Measurements from ENCODE around the gene PLEKHM2.

Gene PLEKHM2

DNA sequence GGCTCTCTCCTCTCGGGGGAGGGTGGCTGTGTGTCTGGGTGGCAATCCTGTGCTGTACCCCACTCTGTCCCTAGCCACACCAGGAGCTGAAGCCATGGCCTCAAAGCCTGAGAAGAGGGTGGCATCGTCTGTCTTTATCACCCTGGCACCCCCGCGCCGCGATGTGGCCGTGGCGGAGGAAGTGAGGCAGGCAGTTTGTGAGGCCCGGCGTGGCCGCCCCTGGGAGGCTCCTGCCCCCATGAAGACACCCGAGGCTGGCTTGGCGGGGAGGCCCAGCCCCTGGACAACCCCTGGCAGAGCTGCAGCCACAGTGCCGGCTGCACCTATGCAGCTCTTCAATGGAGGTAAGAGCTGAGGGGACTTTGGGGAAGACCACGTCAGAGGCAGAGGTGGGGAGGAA is 80.8 kb downstream of the PLEKHM2 start:
- Histone ChIP-seq H3K4me3 (ENCODE audit: low read length) (no peak overlapping the region), H3K27me3 (ENCODE audit: control insufficient read depth, insufficient read depth, low read length) (no peaks in the 10 kb centered on the region), H3K36me3 (ENCODE audit: control insufficient read depth, insufficient read depth, low read length) (peaks cover 11% of the 10 kb centered on the region)

DNA sequence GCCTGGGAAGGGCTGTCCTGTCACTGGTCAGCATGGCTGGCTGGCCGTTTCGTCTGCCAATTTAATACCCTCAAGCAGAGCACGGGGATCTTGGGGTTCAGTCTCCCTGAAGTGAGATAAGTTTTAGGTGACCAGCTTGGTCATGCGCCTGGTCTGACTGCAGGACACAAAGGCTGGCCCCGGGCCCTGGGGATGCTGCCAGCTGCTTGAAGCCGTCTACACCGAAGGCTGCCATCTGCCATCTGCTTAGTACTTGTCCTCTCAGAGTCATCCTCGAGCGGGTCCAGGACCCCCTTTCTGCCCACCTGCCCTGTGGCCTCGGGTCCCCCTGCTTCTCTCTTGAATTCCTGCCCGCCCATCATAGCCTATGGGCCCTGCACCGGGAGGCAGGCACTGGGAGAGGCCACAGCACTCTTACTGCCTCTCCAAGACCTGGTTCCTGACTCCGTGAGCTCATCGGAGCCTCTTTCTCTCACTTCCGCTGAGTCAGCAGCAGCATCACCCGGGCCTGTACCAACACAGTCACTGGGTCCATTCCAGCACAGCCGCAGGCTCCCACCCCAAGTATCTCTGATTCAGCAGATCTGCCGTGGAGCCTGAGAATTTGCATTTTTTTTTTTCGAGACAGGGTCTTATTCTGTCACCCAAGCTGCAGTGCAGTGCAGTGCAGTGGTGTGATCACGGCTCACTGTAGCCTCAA is 81.5 kb downstream of the PLEKHM2 start:
- Histone ChIP-seq H3K36me3 (ENCODE audit: control insufficient read depth, insufficient read depth, low read length) (peaks cover 18% of the 10 kb centered on the region), H3K4me3 (ENCODE audit: low read length) (no peak overlapping the region), H3K9ac (ENCODE audit: low read length) (no peak overlapping the region), H3K27me3 (ENCODE audit: control insufficient read depth, insufficient read depth, low read length) (no peaks in the 10 kb centered on the region), H3K4me1 (ENCODE audit: control insufficient read depth, insufficient read depth, low read length) (peaks cover 27% of the 10 kb centered on the region), H3K9me3 (ENCODE audit: control insufficient read depth, low read length) (no peaks in the 10 kb centered on the region)

More for the DNA sequence above, 80.8 kb downstream of the PLEKHM2 start:
- Histone ChIP-seq H3K4me1 (ENCODE audit: control insufficient read depth, insufficient read depth, low read length) (peaks cover 32% of the 10 kb centered on the region), H3K9me3 (ENCODE audit: control insufficient read depth, low read length) (no peaks in the 10 kb centered on the region), H3K9ac (ENCODE audit: low read length) (no peak overlapping the region)

DNA sequence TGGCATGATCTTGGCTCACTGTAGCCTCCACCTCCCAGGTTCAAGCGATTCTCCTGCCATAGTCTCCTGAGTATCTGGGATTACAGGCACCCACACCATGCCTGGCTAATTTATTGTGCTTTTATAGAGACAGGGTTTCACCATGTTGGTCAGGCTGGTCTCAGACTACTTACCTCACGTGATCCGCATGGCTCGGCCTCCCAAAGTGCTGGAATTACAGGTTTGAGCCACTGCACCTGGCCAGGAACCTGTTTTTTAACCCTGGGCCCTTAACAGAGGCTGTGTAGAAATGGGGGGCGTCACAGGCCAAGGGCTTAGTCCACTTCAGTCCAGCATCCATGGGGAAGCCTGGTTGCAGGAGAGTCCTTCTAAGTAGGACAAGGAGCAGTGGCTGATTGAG is 83.8 kb downstream of the PLEKHM2 start:
- no peaks in the 10 kb centered on the region for H3K9me3 ChIP-seq (ENCODE audit: control insufficient read depth, low read length)
- no peaks in the 10 kb centered on the region for H3K27me3 ChIP-seq (ENCODE audit: control insufficient read depth, insufficient read depth, low read length)
- H3K36me3 ChIP-seq (ENCODE audit: control insufficient read depth, insufficient read depth, low read length): peaks cover 30% of the 10 kb centered on the region
- peaks cover 17% of the 10 kb centered on the region for H3K4me1 ChIP-seq (ENCODE audit: control insufficient read depth, insufficient read depth, low read length)
- H3K4me3 ChIP-seq (ENCODE audit: low read length): no peak overlapping the region
- no peak overlapping the region for H3K9ac ChIP-seq (ENCODE audit: low read length)

DNA sequence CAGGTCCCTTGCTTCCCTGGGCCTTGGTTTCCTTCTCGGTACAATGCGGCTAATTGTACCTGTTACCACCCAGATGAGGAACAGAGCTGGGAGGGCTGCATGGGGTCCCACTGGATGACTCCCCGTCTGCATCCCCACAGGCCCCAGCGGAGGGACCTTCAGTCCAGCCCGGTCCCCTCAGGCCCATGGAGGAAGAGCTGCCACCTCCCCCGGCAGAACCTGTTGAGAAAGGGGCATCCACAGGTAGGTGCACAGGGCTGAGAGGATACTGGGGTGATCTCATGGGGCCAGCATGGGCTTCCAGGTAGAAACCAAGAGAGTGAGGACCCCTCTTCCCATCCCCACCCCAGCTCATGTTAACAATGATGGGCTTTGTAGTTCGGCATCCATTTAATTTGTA is 84.3 kb downstream of the PLEKHM2 start:
- Histone ChIP-seq H3K36me3 (ENCODE audit: control insufficient read depth, insufficient read depth, low read length) (peaks cover 30% of the 10 kb centered on the region), H3K9me3 (ENCODE audit: control insufficient read depth, low read length) (no peaks in the 10 kb centered on the region), H3K4me3 (ENCODE audit: low read length) (no peak overlapping the region), H3K9ac (ENCODE audit: low read length) (no peak overlapping the region), H3K27me3 (ENCODE audit: control insufficient read depth, insufficient read depth, low read length) (no peaks in the 10 kb centered on the region), H3K4me1 (ENCODE audit: control insufficient read depth, insufficient read depth, low read length) (peaks cover 17% of the 10 kb centered on the region)

DNA sequence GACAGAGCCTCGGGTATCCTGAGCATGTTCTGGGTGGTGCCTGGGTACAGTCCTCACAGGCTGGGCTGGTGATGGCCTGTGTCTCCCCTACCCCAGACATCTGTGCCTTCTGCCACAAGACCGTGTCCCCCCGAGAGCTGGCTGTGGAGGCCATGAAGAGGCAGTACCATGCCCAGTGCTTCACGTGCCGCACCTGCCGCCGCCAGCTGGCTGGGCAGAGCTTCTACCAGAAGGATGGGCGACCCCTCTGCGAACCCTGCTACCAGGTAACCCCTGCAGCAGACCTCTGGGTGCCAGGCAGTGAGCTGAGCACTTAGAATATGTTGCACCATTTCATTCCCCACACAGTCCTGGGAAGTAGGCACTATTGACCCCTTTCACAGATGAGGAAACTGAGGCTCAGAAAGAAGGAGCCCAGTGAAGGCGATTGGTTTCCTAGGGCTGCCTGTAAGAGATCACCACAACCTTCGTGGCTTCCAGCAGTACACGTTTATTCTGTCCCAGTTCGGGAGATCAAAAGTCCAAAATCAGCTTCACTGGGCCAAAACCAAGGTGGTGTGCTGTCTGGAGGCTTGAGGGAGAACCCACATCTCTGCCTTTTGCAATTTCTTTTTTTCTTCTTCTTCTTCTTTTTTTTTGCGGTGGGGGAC is 86.3 kb downstream of the PLEKHM2 start:
- no peaks in the 10 kb centered on the region for H3K27me3 ChIP-seq (ENCODE audit: control insufficient read depth, insufficient read depth, low read length)
- peaks cover 22% of the 10 kb centered on the region for H3K36me3 ChIP-seq (ENCODE audit: control insufficient read depth, insufficient read depth, low read length)
- H3K4me3 ChIP-seq (ENCODE audit: low read length): no peak overlapping the region
- no peak overlapping the region for H3K9ac ChIP-seq (ENCODE audit: low read length)
- peaks cover 2% of the 10 kb centered on the region for H3K4me1 ChIP-seq (ENCODE audit: control insufficient read depth, insufficient read depth, low read length)
- no peaks in the 10 kb centered on the region for H3K9me3 ChIP-seq (ENCODE audit: control insufficient read depth, low read length)

DNA sequence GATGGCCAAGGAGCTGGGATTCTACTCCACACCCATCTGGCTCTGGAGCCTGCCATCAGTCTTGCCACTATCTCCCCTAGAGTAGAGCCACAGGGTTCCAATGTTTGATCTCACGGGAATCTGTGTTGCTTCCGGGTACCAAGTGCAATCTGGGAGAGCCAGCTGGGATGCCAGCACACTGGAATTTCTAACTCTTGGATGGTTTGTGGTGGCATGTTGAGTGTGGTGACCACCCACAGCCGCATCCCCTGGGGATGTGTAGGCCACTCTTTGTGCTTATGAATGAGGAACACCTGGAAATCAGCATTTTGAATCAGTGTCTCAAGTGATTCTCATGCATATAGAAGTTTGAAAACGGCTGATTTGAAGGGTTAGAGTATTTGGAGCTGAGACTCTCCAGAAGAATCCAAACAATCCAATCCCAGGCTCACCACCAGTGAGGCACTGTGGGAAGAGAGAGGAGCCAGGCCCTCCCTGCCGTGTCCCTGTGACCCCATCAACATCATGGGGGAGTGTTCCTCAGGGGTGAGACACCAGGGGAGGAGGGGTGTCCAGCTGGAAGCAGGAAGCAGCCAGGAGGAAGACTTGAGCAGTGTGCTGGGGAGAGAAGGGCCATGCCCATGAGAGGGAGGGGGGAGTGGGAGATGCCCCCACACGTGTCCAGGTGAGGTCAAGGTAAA is 87.9 kb downstream of the PLEKHM2 start:
- Histone ChIP-seq H3K27me3 (ENCODE audit: control insufficient read depth, insufficient read depth, low read length) (no peaks in the 10 kb centered on the region), H3K4me3 (ENCODE audit: low read length) (no peak overlapping the region), H3K9ac (ENCODE audit: low read length) (no peak overlapping the region), H3K4me1 (ENCODE audit: control insufficient read depth, insufficient read depth, low read length) (peaks cover 6% of the 10 kb centered on the region), H3K9me3 (ENCODE audit: control insufficient read depth, low read length) (no peaks in the 10 kb centered on the region), H3K36me3 (ENCODE audit: control insufficient read depth, insufficient read depth, low read length) (peaks cover 18% of the 10 kb centered on the region)

DNA sequence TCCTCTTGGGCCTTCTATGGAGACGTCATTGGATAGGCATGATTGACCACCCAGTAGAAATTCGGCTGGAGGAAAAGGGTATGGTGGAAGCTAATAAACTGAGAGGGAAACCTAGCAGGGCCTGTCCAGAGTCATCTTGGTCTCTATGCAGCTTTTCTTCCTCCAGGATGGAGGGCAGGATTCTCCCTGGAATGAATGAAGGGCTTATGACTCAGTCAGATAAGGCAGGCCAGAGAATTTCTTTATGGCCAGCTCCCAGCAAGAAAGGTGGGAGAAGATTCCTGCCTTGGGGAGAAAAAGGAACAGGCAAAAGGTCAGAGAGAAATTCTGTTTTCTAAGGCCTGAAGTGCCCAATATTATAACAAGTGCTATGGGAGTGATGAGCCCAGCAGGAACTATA is 91.6 kb downstream of the PLEKHM2 start:
- H3K9me3 ChIP-seq (ENCODE audit: control insufficient read depth, low read length): no peaks in the 10 kb centered on the region
- H3K4me1 ChIP-seq (ENCODE audit: control insufficient read depth, insufficient read depth, low read length): peaks cover 32% of the 10 kb centered on the region
- H3K9ac ChIP-seq (ENCODE audit: low read length): no peak overlapping the region
- peaks cover 11% of the 10 kb centered on the region for H3K36me3 ChIP-seq (ENCODE audit: control insufficient read depth, insufficient read depth, low read length)
- no peaks in the 10 kb centered on the region for H3K27me3 ChIP-seq (ENCODE audit: control insufficient read depth, insufficient read depth, low read length)
- H3K4me3 ChIP-seq (ENCODE audit: low read length): no peak overlapping the region

DNA sequence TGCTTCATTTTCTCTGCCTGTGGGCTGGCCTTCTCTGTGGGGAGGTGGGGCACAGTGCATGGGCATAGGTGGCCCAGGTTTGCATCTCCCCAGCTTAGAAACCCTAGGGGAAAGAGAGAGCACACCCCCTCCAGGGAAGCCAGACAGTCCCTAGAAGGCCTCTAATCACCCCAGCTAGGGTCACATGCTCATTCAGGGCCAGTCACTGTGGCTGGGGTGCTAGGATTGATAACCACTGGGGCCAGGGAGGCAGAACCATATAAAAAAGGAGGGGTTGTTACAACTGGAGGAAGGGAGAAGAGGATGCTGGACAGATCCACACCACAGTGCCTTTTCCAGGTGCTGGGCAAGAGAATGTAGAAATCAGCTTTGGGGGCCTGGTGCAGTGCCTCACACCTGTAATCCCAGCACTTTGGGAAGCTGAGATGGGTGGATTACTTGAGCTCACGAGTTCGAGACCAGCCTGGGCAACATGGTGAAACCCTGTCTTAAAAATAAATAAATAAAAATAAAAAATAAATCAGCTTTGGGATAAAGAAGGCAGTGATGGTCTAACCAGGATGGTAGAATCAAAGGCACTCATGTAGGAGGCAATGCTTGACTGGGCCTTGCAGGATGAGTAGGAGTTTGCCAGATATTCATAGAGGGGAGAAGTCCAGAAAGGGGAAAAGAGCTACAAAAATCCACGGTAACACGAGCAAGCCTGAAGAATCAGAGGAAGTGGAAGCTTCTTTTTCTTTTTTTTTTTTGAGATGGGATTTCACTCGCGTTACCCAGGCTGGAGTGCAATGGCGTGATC is 94.0 kb downstream of the PLEKHM2 start:
- Histone ChIP-seq H3K9me3 (ENCODE audit: control insufficient read depth, low read length) (no peaks in the 10 kb centered on the region), H3K4me1 (ENCODE audit: control insufficient read depth, insufficient read depth, low read length) (peaks cover 45% of the 10 kb centered on the region), H3K4me3 (ENCODE audit: low read length) (no peak overlapping the region), H3K27me3 (ENCODE audit: control insufficient read depth, insufficient read depth, low read length) (no peaks in the 10 kb centered on the region), H3K9ac (ENCODE audit: low read length) (peak overlapping the region; percentile 17), H3K36me3 (ENCODE audit: control insufficient read depth, insufficient read depth, low read length) (peaks cover 6% of the 10 kb centered on the region)
